Measurements from ENCODE around the gene EPB41L3.

GRCh38 chr18:5389356-5389755 lies 154.4 kb downstream of the EPB41L3 start:
- TF ChIP-seq EZH2 (IDR thresholded peaks at IDR 0.05; ENCODE audit: insufficient read depth, poor library complexity, severe bottlenecking) (no peak), EZH2phosphoT487 (IDR thresholded peaks at IDR 0.05; ENCODE audit: insufficient read depth, low read depth) (no peak)

All from GM23248 (cell line).